ENCODE measurements around the gene DNAH7. TPM values are rescaled to one million over a fixed set of nuclear protein-coding genes. Genes with fewer than 3 reads are reported as not detected.

DNAH7 gene
- total and polyA plus RNA-seq, 2 donors (not counting 3 experiments of a cell fraction or from before 2014, with no cell fraction given), result 0.15 to 0.24 TPM

GRCh38 chr2:195700480-195700879 is 368.2 kb downstream of the DNAH7 start:
- CTCF ChIA-PET, result no interaction called here
- dilution Hi-C loops (cut with MboI; ENCODE audit: extremely low pct_ligation_motif_present, low sequenced_read_pairs) (no loop called here), intact Hi-C loops (cut with micrococcal nuclease) (no loop called here)
- no peaks in the 10 kb centered on the region for H4K20me1 ChIP-seq (replicated peaks; ENCODE audit: control insufficient read depth, extremely low read depth, insufficient read depth, low read length)
- H3K79me2 ChIP-seq (ENCODE audit: control insufficient read depth, insufficient read depth, low read length), result peaks cover 8% of the 10 kb centered on the region
- BruUV-seq (replicated peaks), result no TSS peak
- FAIRE-seq, result no peak
- POLR2A ChIA-PET, result no interaction called here
- no peak overlapping the region for H3K4me2 ChIP-seq (ENCODE audit: insufficient read depth, low read length)
- H3K9me1 ChIP-seq (replicated peaks; ENCODE audit: control insufficient read depth, extremely low read depth, insufficient read depth, low read length), result no peaks in the 10 kb centered on the region
- no peak overlapping the region for H3K9ac ChIP-seq (replicated peaks; ENCODE audit: extremely low read depth, insufficient read depth, low read length)
- no peak overlapping the region for H3K27ac ChIP-seq (ENCODE audit: insufficient read depth, low read depth, low read length)
- H3K4me3 ChIP-seq (replicated peaks in 1 of 3; ENCODE audit: insufficient read depth in 1 of 3, low read depth in 1 of 3, low read length in 3 of 3), result no peak overlapping the region
- no peak for TF ChIP-seq MYC (IDR thresholded peaks at IDR 0.05; ENCODE audit: low read depth, low read length)
- no peak for TF ChIP-seq CTCF (IDR thresholded peaks at IDR 0.05; ENCODE audit: extremely low read depth in 1 of 2, insufficient read depth in 1 of 2, low read depth in 1 of 2, low read length in 2 of 2)
- no peak for TF ChIP-seq FOS (IDR thresholded peaks at IDR 0.05; ENCODE audit: borderline replicate concordance, insufficient read depth, low read length)
- TF ChIP-seq POLR2AphosphoS5 (IDR thresholded peaks at IDR 0.05; ENCODE audit: insufficient read depth, low read depth, low read length), result no peak
- no peak for TF ChIP-seq GATA2 (IDR thresholded peaks at IDR 0.05; ENCODE audit: insufficient read depth, insufficient read length, low read depth, low read length)
- no peak for TF ChIP-seq MAX (IDR thresholded peaks at IDR 0.05; ENCODE audit: insufficient read depth, insufficient read length)
- TF ChIP-seq EZH2 (IDR thresholded peaks at IDR 0.05; ENCODE audit: borderline replicate concordance, low read depth, low read length, severe bottlenecking), result no peak
- TF ChIP-seq POLR2A (IDR thresholded peaks at IDR 0.05; ENCODE audit: low read depth, low read length), result no peak
- TF ChIP-seq JUN (IDR thresholded peaks at IDR 0.05; ENCODE audit: borderline replicate concordance, insufficient read depth, insufficient read length, low read depth), result no peak
- no peaks in the 10 kb centered on the region for H3K27me3 ChIP-seq (ENCODE audit: control insufficient read depth in 2 of 2, insufficient read depth in 2 of 2, low read length in 2 of 2)
- no peak for DNase-seq (ENCODE audit: low read depth, low spot score)
- H3K4me1 ChIP-seq (ENCODE audit: control insufficient read depth, extremely low read depth, insufficient read depth, low read length), result no peaks in the 10 kb centered on the region
- H3K36me3 ChIP-seq (ENCODE audit: control insufficient read depth in 2 of 2, extremely low read depth in 1 of 2, insufficient read depth in 2 of 2, low read length in 2 of 2), result no peaks in the 10 kb centered on the region
- no peak overlapping the region for H2AFZ ChIP-seq (ENCODE audit: low read depth, low read length)
- no peaks in the 10 kb centered on the region for H3K9me3 ChIP-seq (replicated peaks; ENCODE audit: control insufficient read depth, insufficient read depth, low read length)
